CD4-positive, alpha-beta T cell (primary cell): ENCODE data around the gene CTNNB1. TPM values are rescaled to one million over a fixed set of nuclear protein-coding genes. Genes with fewer than 3 reads are reported as not detected.

ENCODE experiments used
- ATAC-seq: fragments of 200-7000 bp; cut with Tn5 transposase; one replicate; pipeline ENCODE4 v1.10.0; 2022; ENCODE audit warnings: mild to moderate bottlenecking; ENCODE audit not compliant: poor library complexity
- CTCF ChIA-PET: fragments of 350-600 bp; sonication (Branson Sonifier 250); formaldehyde crosslinking; loops from one replicate; lab custom pipeline; 2021; ENCODE audit warnings: antibody characterized with exemption, inconsistent platforms; lab: Charles Lee
- POLR2A ChIA-PET: fragments of 350-600 bp; sonication (Branson Sonifier 250); formaldehyde crosslinking; loops from one replicate; lab custom pipeline; 2021; ENCODE audit warnings: antibody characterized with exemption, inconsistent platforms; lab: Charles Lee
- DNase-seq, 14 experiments: peaks; one replicate each; pipeline ENCODE4 v3.0.0-alpha.2; 2013 to 2020; ENCODE audit warnings: mixed read lengths in 2 of 14
- H3K27ac ChIP-seq, 2 donors: one replicate each; pipeline versions ENCODE4 v1.5.1 to v1.7.0; 2013; ENCODE audit warnings: low read length in 2 of 2, low read depth in 1 of 2, mild to moderate bottlenecking in 1 of 2
- H3K27me3 ChIP-seq, 2 experiments: 1 replicate in 1 of 2; 2 replicates in 1 of 2; pipeline versions ENCODE4 v1.6.1 to v1.7.0; 2013; ENCODE audit warnings: low read length in 2 of 2, control low read depth in 1 of 2, mild to moderate bottlenecking in 1 of 2, moderate library complexity in 1 of 2; ENCODE audit not compliant: insufficient read depth in 2 of 2, control insufficient read depth in 1 of 2
- H3K36me3 ChIP-seq: one replicate; pipeline ENCODE4 v1.6.1; 2013; ENCODE audit warnings: low read length, control low read depth; ENCODE audit not compliant: insufficient read depth
- H3K4me1 ChIP-seq: one replicate; pipeline ENCODE4 v1.6.1; 2013; ENCODE audit warnings: low read length, control low read depth; ENCODE audit not compliant: insufficient read depth
- H3K4me3 ChIP-seq: one replicate; pipeline ENCODE4 v1.5.1; 2013; ENCODE audit warnings: mild to moderate bottlenecking, low read length, moderate library complexity
- H3K9me3 ChIP-seq, 2 experiments: 1 replicate in 1 of 2; 2 replicates in 1 of 2; pipeline versions ENCODE4 v1.6.1 to v1.7.0; 2013; ENCODE audit warnings: low read length in 2 of 2, mild to moderate bottlenecking in 2 of 2, control low read depth in 1 of 2, moderate library complexity in 1 of 2; ENCODE audit not compliant: control insufficient read depth in 1 of 2, insufficient read depth in 1 of 2
- H3K27ac Mint-ChIP-seq: one replicate; pipeline ENCODE4 v1.8.0; 2020; ENCODE audit warnings: mixed read lengths
- H3K27me3 Mint-ChIP-seq: one replicate; pipeline ENCODE4 v1.8.0; 2021; ENCODE audit warnings: mixed read lengths
- H3K36me3 Mint-ChIP-seq: one replicate; pipeline ENCODE4 v1.8.0; 2021; ENCODE audit warnings: low read depth, mixed read lengths
- H3K4me1 Mint-ChIP-seq: one replicate; pipeline ENCODE4 v1.8.0; 2021; ENCODE audit warnings: low read depth, mixed read lengths
- H3K4me3 Mint-ChIP-seq: one replicate; pipeline ENCODE4 v1.8.0; 2020; ENCODE audit warnings: mild to moderate bottlenecking, mixed read lengths
- H3K9me3 Mint-ChIP-seq: one replicate; pipeline ENCODE4 v1.8.0; 2020; ENCODE audit warnings: mixed read lengths
- intact Hi-C, 2 experiments: fragments of 100-400 bp; cut with DNase I in 1 of 2; cut with micrococcal nuclease in 1 of 2; formaldehyde crosslinking; loops; one replicate each; pipeline versions ENCODE4 v1.15.1 to v1.9.0; 2023 to 2025; cut with DNase I, micrococcal nuclease
- total RNA-seq, 174 experiments: library from RNA in 2 of 174; stranded (reverse) in 2 of 174; gene quantifications; one replicate each; pipeline ENCODE4 v1.2.3 and lab custom pipeline; 2021 to 2026
- TF ChIP-seq, protein P1 (sequence below): fragments of 200-600 bp; IDR thresholded peaks from one replicate; pipeline ENCODE4 v1.8.0; 2022; ENCODE audit warnings: antibody characterized with exemption, mild to moderate bottlenecking

CTNNB1 gene
- total RNA-seq, 2 experiments from 2014 or later = 226 to 228 TPM

DNA sequence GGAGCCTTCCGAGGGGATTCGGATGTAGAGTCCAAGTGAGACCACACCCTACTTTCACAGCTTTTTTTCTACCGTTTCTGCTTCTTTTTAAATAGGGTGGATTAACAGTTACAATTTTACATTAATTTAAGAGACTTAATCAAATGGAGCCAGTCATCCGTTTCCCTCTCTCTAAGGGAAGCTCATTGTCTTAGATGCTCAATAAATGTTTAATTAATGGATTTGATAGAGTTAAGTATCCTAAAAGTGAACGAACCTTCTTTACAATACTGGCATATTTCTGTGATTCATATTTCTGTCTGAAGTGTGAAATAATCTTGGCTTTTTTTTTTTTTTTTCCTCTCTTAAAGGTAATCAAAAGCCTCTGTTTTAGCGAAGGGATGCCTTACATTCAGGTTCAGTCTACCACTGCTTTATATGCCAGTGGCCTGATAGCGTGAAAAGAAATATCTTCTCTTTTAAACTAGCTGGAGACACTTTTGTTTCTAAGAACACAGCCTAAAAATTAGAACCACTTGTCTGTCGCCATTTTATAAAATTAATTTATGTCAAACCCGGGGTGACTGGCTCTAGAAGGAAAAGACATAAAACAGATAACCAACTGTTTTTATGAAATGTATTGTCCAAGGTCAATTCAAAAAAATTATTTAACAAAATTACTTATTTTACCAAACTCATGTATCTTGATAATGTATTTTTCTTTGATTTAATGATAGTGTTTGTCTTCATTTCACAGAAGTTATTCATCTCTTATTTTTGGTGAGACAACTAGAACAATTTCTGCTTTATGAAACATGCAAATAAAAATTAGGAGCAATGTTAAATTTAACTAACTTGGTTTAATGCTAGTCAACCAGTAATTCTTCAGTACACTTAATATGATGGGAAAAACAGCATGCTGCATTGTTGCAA lies 2.5 kb upstream of the CTNNB1 start:
- H3K27ac Mint-ChIP-seq = no peak overlapping the region
- peaks cover 18% of the 10 kb centered on the region for H3K36me3 Mint-ChIP-seq
- H3K4me1 ChIP-seq = peaks cover 7% of the 10 kb centered on the region
- H3K4me3 ChIP-seq = no peak overlapping the region
- ChIA-PET CTCF (no interaction called here), POLR2A (interaction anchor here (0.6 kb wide), 1 partner anchor 79 kb away, joined by 3 read pairs; no protein-coding TSS in a partner anchor)
- H3K27ac ChIP-seq = no peak overlapping the region
- H3K36me3 ChIP-seq = no peaks in the 10 kb centered on the region
- peaks cover 22% of the 10 kb centered on the region for H3K4me1 Mint-ChIP-seq
- no peak for ATAC-seq
- H3K9me3 ChIP-seq = no peaks in the 10 kb centered on the region
- DNase-seq = no peak
- TF ChIP-seq, protein P1, sequence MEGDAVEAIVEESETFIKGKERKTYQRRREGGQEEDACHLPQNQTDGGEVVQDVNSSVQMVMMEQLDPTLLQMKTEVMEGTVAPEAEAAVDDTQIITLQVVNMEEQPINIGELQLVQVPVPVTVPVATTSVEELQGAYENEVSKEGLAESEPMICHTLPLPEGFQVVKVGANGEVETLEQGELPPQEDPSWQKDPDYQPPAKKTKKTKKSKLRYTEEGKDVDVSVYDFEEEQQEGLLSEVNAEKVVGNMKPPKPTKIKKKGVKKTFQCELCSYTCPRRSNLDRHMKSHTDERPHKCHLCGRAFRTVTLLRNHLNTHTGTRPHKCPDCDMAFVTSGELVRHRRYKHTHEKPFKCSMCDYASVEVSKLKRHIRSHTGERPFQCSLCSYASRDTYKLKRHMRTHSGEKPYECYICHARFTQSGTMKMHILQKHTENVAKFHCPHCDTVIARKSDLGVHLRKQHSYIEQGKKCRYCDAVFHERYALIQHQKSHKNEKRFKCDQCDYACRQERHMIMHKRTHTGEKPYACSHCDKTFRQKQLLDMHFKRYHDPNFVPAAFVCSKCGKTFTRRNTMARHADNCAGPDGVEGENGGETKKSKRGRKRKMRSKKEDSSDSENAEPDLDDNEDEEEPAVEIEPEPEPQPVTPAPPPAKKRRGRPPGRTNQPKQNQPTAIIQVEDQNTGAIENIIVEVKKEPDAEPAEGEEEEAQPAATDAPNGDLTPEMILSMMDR = no peak
- H3K27me3 Mint-ChIP-seq = no peaks in the 10 kb centered on the region
- intact Hi-C loops = loop anchor here in 1 of 2 experiments (5.0 kb wide), 3 partner anchors 79 to 766 kb away; partner anchors contain the start of gene ULK4
- no peaks in the 10 kb centered on the region for H3K27me3 ChIP-seq
- no peaks in the 10 kb centered on the region for H3K9me3 Mint-ChIP-seq
- H3K4me3 Mint-ChIP-seq = peak overlapping the region; percentile 18

DNA sequence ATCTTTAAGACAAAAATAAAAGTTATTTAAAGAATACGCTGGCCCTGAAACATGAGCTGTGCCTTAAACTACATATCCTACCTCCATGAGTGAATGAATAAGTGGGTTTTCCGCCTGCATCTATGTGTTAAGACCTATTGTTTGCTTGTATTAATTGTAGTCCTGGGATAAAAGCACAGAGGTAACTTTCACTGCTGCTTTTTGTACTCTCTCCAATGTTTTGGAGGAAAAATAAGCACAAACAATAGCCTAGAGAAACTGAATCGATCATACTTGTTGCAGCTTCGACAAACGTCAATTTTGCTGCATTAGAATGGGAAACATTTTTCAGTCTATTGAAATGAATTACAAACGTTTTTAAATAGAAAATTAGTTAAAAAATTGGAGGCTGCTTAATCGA lies 1.3 kb upstream of the CTNNB1 start:
- no peaks in the 10 kb centered on the region for H3K36me3 ChIP-seq
- intact Hi-C loops = loop anchor here in 1 of 2 experiments (2.0 to 5.0 kb wide), 4 partner anchors 81 to 764 kb away; partner anchors contain the start of gene ULK4
- POLR2A ChIA-PET = interaction anchor here (0.7 to 2.5 kb wide), 8 partner anchors 9 to 889 kb away, joined by 3 to 39 read pairs (median 10); partner anchors contain the start of gene EIF1B
- no peaks in the 10 kb centered on the region for H3K9me3 ChIP-seq
- Mint-ChIP-seq H3K36me3 (peaks cover 18% of the 10 kb centered on the region), H3K9me3 (no peaks in the 10 kb centered on the region), H3K4me3 (peak overlapping the region; percentile 96), H3K4me1 (peaks cover 35% of the 10 kb centered on the region), H3K27ac (peak overlapping the region; percentile 89), H3K27me3 (no peaks in the 10 kb centered on the region)
- ATAC-seq (no peak), DNase-seq (no peak)
- no peaks in the 10 kb centered on the region for H3K27me3 ChIP-seq
- no peak overlapping the region for H3K27ac ChIP-seq
- no peak overlapping the region for H3K4me3 ChIP-seq
- TF ChIP-seq, protein P1 = no peak
- CTCF ChIA-PET = no interaction called here
- H3K4me1 ChIP-seq = peaks cover 16% of the 10 kb centered on the region

DNA sequence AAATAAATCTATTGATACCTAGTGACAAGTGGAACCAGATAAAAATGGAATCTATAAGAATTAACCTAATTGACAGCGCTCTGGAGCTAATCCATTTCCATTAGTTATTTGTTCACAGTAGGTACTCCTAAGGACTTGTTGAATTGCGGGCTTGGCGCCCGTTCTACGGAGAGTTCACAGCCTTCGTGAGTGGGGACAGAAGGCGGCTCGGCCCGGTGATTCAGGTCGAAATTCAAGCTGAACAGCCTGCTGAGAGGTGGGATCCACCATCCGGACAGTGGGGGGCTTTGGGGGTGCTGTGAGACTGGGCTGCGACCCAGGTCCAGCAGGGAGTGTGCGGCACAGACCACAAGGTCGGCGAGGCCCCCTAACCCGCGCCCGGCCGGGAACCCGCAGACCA lies 779 bp upstream of the CTNNB1 start:
- H3K9me3 Mint-ChIP-seq = no peaks in the 10 kb centered on the region
- peaks cover 18% of the 10 kb centered on the region for H3K36me3 Mint-ChIP-seq
- H3K27ac Mint-ChIP-seq = peak overlapping the region; percentile 89
- peak in 4 of 14 experiments; percentile 2 to 46 (median 17) for DNase-seq
- ChIA-PET POLR2A (interaction anchor here (1.0 to 2.9 kb wide), 19 partner anchors 7 to 1792 kb away, joined by 3 to 39 read pairs (median 6); partner anchors contain the start of genes EIF1B, RPL14, RPSA and ZNF620), CTCF (no interaction called here)
- H3K9me3 ChIP-seq = no peaks in the 10 kb centered on the region
- TF ChIP-seq, protein P1 = no peak
- H3K4me1 ChIP-seq = peaks cover 16% of the 10 kb centered on the region
- intact Hi-C loops = loop anchor here in 1 of 2 experiments (2.0 to 5.0 kb wide), 4 partner anchors 81 to 764 kb away; partner anchors contain the start of gene ULK4
- H3K27me3 ChIP-seq = no peaks in the 10 kb centered on the region
- H3K4me3 Mint-ChIP-seq = peak overlapping the region; percentile 96
- no peaks in the 10 kb centered on the region for H3K27me3 Mint-ChIP-seq
- no peak for ATAC-seq
- H3K4me1 Mint-ChIP-seq = peaks cover 39% of the 10 kb centered on the region
- H3K4me3 ChIP-seq = peak overlapping the region; percentile 90
- no peaks in the 10 kb centered on the region for H3K36me3 ChIP-seq
- H3K27ac ChIP-seq = peak overlapping the region in 1 of 2 donors; percentile 90
